HG02852 (cell line): ENCODE results near the gene IL16.
A peak's percentile ranks its signal among the peaks of the same experiment; 100 is the strongest.

Experiments used
- ATAC-seq: cut with Tn5 transposase; IDR thresholded peaks from one replicate; pipeline ENCODE4 v1.9.1; 2021; ENCODE audit warnings: mild to moderate bottlenecking, moderate library complexity; ENCODE audit not compliant: unreplicated experiment

IL16 gene

DNA sequence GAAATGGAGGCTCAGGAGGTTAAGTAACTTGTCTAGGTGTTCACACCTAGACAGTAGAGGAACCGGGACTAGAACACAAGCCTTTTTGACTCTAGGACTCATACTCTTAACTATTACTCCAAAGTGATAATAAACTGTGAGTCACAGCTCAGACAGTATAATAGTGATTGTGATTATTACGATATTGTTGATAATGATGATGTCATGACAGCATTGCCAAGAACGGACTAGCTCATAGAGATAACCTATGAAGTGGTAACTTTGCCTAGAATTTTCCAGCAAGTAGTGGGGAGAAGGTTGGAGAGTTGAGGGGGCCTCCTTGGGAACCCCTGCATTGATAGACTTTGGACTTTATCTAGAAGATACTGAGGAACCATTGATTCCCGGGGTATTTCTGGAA lies 93.2 kb downstream of the IL16 start:
- no peak for ATAC-seq

DNA sequence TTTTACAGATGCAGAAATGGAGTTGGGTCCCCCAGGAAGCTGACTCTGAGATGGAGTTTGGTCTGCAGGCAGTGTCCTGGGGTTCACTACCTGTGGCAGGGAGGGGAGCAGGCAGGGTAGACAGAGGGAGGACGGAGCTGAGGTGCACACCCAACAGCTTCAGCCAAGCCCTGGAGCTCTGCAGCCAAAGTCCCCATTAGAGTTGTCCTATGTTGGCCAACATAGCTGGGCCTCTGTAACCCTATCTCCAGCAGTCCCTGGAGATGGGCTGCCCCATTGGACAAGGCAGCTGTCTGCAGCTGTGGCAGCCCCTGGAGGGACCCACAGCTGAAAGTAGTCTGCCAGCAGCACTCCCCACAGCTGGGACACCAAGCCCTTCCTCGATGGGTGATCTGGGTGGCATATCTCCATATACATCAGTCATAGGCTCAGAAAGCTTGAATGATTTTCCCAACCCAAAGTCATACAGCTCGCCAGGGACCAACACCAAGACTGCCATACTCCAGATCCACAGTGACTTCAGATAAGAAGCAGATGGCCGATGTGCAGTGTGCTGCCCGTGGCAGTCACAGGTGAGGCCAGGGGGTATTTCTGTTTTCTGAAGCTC lies 95.3 kb downstream of the IL16 start:
- no peak for ATAC-seq

DNA sequence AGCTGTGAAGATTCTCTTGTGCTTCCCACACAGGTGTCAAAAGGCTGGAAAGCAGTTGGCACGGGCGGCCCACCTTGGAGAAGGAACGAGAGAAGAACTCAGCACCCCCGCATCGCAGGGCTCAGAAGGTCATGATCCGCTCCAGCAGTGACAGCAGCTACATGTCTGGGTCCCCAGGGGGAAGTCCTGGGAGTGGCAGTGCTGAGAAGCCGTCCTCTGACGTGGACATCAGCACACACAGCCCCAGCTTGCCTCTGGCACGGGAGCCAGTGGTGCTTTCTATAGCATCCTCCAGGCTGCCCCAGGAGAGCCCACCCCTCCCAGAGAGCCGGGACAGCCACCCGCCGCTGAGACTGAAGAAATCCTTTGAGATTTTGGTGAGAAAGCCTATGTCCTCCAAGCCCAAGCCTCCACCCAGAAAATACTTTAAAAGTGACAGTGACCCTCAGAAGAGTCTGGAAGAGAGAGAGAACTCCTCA lies 95.9 kb downstream of the IL16 start:
- peak; percentile 41 for ATAC-seq

DNA sequence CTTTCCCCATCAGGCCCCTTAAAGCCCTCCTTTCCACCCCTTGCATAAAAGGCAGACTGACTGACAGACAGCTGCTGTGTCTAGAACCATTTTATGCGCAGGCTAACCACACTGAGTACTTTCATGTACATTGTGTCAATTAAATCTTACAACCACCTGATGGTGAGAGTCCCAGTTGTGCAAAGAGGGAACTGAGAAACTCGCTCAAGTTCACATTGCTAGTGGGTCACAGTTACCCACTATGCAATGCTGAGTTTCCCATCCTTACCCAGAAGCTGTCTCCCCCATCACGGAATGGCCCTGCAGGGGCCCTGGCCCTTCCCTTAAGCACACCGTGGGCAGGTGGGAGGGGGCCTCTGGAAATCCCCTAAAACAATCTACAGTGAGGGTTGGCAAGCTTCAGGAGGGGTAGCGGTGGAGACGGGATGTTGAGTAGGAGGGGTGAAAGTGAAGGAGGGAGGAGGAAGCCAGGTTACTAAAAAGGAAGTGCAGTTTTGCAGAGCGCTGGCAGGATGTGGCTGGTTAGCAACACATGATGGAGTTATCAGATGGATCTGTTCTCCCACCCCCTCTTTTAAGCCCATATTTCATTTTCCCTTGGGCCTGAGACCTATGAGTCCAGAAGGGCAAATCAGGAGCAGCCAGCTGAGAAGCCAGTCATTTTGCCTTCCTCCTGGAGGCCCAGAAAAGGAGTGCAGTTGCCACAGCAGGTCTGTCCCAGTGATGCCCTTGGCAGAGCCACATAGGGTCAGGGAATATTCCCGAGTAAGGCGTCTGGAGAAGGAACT lies 97.2 kb downstream of the IL16 start:
- peak; percentile 61 for ATAC-seq

DNA sequence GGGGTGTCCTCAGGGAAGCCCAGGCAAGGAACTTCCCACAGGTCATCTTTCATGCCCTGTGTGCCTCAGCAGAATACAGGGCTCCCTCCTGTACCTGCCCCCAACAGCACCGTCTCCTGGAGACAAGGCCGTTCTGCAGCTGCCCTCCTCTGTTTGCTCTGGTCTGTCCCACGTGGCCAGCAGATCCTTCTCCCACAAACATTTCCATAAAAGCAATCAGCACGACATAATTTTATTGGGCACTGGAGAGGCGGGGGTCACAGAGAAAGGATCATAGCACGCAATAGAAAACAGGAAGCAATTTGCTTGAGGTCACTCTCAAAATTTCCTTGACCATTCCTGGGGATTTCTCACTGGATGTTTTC lies 97.8 kb downstream of the IL16 start:
- ATAC-seq: no peak

DNA sequence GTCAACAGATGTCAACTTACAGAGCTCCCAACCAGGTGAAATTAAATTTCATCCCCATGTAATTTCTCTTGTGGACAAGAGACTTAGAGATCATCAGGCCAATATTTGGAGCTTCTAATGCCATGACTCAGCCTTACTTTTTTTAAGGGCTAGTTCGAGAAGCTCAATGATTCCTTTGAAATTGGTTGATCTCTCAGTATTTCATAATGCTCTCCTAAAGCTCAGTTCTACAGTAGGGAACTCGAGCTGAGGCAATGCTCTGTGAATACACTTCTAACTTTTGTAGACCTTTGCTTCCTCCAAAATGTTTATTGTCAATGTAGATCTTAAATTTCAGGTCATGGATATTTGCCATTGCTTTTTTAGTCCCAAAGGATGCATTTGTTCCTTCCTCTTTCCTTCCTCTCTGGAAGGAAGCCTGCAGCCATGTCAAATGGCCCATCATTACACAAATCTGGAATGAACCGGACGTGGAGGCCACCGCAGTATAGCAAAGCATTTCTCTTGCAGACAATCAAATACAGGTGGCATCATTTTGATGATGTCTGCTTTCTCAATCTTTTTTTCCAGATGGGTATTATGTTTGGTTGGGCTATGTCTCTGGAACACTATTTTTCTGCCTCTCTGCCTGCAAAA lies 98.9 kb downstream of the IL16 start:
- no peak for ATAC-seq

DNA sequence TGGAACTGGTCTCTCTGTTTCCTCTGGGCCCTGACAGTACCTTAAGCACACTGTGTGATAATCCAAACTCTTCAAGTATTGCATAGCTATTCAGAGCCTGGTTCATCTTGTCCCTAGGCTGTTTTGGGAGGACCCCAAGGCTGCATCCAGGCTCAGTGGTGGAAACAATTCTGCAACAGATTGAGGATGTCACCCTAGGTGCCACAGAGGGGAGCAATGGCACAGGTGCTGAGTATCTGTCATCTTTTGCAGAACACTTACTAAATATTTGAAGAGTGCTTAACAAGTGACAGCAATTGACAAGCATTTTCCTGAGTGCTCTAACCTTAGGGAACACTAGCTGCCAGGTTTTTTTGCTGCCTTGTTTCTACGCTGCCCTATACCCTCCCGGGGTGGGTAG lies 99.5 kb downstream of the IL16 start:
- no peak for ATAC-seq

DNA sequence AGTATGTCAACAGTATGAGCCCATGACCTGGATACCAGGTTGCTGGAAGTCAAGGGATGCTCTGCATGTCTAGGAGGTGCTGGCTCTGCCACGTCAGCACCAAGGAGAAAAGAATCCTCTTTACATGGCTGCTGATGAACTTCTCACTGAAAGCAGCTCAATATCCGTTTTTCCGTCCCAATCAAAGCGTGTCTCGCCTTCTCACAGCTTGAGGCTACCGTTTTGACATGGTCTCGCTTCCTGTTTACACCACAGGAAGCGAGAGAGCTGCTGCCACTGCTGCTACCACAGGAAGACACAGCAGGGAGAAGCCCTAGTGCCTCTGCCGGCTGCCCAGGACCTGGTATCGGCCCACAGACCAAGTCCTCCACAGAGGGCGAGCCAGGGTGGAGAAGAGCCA lies 100.0 kb downstream of the IL16 start:
- ATAC-seq: peak; percentile 34

DNA sequence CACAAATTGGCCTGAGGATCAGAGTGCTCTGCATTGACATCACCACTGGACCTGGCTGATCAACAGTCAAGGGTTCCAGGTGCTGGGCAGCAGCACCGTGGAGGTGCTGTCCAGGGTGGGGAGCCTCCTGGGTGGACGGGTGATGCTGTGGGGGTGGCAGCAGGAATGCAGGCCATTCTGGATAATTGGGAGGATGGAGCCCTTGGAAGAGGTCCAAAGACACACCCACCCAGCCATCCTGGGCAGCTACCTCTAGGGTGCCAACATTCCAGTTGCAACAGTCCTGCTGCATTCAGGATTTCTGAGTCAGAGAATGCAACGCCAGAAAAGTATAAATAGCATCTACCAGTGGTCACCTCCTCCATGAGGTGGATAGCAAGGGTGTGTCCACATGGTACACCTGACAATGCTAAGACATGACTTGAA lies 100.5 kb downstream of the IL16 start:
- no peak for ATAC-seq

DNA sequence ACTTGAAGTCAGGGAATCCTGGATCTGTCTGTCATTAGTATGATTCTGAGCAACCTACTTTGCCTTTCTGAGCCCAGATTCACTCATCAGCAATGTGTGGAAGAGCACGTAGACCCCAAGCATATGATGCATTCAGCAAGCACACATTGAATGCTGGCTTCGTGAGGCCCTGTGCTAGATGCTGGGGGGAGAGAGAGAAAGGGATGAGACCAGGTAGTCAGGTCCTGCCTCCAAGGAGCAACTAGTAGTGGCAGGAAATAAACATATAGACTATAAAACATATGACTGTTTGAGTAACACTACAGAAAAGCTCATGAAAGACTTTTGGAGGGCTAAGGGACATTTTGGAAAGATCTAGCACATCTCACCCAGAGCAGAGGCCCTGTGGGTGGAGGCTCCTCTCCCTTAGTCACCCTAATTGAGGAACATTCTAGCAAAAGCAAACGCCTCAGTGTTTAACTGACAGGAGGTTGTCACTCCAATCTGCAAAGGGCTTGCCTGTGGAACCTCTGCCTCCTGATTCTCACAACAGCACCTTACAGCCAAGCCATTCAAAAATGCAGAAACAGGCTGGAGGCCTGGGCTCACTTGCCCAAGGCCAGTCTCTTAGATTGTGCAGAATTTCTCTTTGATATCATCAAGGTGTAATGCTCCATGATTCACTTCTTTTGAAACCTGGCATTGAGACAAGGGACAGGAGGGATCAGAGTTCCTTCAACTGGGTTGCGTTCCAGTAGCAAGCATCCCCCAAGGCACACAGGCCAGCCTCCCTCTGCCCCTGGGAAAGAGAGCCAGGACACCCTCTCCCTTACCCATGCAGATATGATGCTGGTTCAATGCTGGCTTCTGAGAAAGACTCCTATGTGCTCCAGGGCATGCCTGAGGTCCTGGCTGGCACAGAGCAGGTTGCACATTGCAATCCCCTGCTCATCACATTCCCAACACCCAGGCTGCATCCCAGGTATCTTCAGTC lies 101.2 kb downstream of the IL16 start:
- no peak for ATAC-seq

DNA sequence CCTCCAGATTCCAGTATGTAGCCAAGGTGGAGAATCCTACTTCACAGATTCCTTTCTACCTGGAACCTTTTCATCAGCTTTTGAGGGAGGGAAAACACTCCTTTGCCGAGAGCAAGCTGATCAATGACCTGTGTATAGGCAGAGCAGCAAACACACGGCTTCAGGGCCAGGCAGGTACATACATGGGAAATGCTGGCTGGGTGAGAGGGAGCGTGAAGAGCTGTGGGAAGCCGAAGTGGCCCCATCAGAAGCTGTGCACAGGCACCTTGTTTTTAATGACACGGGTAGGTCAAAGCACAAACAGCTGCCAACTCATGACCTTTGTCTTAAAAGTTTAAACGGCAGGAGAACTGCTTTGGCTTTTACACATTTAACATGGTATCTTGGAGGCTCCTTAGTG lies 101.9 kb downstream of the IL16 start:
- no peak for ATAC-seq

DNA sequence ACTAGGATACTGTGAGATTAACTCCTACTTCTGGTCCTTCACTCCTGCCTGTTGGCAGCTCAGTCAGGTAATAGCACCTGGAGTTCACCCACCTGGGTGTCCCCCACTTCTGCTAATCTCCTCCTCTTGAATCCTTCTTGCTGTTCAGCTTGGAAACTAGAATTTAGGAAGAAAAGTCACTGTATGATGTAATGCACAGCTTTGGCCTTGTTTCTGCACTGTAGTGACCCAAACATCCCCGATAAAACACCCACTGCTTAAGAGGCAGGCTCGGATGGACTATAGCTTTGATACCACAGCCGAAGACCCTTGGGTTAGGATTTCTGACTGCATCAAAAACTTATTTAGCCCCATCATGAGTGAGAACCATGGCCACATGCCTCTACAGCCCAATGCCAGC lies 102.5 kb downstream of the IL16 start:
- ATAC-seq: no peak

DNA sequence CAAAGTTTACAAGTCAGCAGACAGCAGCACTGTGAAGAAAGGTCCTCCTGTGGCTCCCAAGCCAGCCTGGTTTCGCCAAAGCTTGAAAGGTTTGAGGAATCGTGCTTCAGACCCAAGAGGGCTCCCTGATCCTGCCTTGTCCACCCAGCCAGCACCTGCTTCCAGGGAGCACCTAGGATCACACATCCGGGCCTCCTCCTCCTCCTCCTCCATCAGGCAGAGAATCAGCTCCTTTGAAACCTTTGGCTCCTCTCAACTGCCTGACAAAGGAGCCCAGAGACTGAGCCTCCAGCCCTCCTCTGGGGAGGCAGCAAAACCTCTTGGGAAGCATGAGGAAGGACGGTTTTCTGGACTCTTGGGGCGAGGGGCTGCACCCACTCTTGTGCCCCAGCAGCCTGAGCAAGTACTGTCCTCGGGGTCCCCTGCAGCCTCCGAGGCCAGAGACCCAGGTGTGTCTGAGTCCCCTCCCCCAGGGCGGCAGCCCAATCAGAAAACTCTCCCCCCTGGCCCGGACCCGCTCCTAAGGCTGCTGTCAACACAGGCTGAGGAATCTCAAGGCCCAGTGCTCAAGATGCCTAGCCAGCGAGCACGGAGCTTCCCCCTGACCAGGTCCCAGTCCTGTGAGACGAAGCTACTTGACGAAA lies 103.1 kb downstream of the IL16 start:
- no peak for ATAC-seq

DNA sequence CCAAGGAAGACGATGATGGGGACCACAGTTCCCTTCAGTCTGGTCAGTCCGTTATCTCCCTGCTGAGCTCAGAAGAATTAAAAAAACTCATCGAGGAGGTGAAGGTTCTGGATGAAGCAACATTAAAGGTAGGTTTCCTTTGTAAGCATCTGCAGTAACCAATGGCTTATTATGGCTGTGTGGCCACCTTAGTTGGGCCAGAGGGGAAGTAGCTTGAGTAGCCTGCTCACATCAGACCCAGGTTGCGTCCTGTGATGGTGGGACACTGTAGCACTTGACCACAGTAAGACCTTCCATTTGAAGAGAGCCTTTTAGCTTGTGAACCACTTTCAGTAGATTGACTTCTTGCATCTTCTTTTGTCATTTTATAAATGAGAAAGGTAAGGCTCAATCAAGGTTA lies 104.7 kb downstream of the IL16 start:
- no peak for ATAC-seq

DNA sequence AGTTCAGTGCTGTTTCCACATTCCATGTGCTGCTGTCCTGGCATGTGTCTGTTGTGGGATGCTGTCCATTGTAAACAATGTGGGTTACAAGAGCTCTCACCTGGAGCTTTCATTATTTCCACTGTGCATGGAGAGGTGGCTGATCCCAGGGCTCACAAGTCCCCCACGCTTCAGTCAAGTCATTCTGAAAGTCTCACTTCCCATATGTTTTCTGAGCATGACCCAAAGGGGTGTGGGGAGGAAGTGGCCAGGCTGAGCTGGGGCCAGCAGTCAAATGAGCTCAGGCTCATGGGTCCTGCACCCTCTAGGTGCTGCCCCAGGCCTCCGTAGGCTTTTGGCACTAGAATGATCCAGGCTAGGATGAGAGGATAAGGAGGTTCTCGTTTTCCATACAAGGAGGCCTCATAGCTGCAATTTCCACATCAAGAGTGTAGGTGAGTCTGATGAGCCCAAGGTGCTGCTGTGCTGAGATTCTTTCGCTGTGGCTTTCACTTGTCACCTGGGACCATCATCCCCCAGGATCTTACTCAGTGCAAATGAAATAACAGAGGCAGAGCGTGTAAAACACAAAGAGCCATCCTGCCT lies 105.2 kb downstream of the IL16 start:
- ATAC-seq: peak; percentile 79

DNA sequence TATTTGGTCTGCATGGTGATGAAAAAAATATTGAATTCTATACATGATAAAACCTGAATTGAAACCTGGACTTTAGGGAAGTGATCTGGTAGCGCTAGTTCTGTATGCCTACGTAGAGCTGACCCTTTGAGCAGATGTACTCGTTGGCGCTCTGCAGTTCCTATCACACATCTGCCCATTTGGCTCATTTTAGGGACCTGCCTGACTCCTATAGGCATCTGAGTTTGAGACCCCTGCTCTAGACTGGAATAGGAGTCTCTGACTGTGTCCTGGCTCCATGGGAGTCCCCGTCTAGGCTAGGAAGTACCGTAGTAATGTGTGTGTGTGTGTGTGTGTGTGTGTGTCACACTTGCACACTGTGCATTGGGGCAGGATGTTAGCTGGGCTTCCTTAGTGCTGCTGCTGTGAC lies 106.0 kb downstream of the IL16 start:
- peak; percentile 2 for ATAC-seq

DNA sequence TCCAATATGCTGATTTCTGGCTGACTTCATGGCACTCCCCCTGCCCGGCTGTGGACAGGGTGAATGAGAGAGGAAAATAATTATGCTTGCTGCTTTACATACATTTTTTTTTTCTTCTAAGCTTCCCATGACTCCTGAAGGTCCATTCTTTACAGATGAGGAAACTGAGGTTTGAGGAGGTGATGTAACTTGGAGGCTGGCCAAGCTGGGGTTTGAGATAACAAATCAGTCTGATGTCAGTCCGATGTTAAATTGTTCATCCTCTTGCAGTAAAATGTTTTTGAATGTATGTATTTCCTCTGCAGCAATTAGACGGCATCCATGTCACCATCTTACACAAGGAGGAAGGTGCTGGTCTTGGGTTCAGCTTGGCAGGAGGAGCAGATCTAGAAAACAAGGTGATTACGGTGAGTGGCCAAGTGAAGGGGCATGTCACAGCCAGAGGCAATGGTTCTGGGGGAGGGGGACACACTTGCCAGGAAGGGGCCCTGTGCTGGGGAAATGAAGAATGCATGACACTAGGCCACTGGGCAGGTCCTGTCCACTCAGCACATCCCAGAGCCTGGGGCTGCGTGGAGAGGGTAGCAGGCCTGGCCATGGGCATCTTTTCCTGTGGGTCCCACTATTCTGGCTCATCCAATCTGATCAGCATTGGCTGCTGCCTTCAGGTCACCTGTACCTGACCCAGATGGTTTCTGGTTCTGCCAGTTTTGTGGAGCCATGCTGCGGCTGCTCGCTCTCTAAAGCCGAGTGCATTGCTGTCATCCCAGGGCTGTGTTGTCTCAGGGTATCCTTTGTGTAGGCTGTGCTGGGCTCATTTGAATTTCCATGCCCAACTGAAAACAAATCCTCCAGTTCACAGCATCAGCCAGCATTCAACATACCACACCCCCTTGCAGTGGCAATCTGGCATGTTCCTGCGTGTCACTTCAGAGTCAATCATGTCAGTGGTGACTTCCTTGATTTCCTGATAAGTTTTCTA lies 106.9 kb downstream of the IL16 start:
- no peak for ATAC-seq

DNA sequence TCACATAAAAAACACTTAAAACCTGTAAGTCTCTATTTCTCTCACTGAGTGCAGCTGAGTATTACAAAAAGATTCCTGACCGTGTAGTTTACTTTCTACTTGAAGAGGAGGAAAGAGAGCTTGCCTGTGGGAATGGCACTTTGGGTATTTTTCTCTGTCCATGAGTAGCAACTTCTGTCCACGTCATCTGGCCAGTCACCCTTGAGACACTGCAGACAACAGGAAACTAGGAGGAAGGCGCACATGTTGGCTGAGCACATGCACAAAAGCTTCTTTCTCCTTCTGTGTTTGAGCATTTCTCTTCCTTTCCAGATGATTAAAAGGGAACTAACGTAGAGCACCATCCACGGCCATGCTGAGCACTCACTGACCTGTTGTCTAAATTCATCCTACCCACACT lies 107.5 kb downstream of the IL16 start:
- no peak for ATAC-seq

DNA sequence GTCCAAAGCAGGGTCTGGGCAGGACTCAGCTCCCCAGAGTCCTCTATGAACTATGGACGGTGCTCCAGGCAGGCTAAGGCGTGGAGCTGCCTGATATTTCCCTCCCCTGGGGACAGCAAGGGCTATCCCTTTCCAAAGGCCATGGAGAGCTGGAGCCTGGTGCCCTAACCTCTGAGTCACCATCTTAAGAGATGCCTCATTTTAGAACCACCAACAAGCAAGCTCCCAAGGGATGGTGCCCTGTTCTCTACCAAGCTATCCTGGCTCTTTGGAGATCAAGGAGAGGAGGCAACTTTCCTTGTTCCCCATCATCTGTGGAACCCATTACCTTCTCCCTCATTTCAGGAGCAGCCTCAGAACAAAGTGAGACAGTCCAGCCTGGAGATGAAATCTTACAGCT lies 111.6 kb downstream of the IL16 start:
- no peak for ATAC-seq
